ENCODE data around the gene RAB8B.

RAB8B gene

DNA sequence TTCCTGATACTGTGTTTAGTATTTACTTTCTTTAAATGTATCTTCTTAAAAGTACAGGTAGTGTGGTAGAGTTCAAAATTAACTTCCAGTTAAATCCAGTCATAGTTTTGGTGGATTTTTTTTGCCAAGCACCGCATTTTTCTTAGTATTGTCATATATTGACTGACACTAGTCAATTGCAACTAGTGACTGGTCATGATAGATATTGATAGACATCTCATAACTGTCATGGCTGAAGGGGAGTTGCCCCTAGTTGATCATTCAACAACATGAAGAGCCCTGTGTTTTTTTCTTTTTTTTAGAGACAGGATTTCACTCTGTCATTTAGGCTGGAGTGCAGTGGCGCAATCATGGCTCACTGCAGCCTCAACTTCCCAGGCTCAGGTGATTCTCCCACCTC is 22.1 kb downstream of the RAB8B start (continued):
- no peak for TF ChIP-seq ZNF76 (tag by site-specific recombination; IDR thresholded peaks at IDR 0.05; ENCODE audit: borderline replicate concordance, low read depth)

DNA sequence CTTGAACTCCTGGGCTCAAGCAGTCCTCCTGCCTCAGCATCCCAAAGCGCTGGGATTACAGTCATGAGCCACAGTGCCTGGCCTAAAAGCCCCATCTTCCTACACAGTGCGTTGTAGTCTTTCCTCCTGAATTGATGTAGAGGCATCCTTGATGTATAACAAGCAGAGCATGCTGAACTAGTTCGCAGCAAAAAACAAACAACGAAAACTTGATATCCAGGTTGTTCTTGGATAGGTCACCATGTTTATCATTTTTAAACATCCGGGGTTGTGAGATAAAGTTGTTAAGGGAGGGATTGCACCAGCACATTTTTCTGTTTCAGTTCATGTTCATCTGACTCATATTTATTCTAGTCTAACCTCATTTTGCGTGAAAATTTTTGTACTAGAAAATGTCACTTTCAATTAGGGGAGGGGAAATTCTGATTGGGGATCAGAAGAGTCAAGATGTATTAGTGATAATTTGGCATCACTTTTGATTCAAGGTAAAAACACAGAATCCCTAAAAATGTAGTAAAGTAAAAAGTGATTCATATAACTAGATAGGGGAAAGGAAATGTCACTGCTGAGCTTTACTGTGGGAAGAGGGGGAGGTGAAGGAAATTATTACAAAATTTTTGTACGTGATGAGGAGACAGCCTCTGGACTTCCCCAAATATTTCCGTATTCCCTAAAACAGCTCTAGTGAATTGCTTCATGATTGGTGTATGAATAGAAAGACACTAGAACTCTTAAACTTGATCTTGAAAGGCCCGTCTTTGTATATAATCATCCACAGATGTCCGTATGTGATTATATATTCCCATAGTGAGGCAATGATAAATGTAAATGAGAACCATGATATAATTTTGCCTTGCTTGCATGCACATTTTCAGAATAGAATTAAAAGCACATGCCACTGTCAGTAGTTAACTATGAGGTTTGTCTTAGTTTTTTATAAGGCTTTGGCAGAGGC is 22.9 kb downstream of the RAB8B start:
- TF ChIP-seq MZF1 (tag by site-specific recombination; IDR thresholded peaks at IDR 0.05; ENCODE audit: borderline replicate concordance) (no peak), ZNF777 (tag by site-specific recombination; IDR thresholded peaks at IDR 0.05; ENCODE audit: borderline replicate concordance) (no peak), ZIC2 (tag by site-specific recombination; IDR thresholded peaks at IDR 0.05) (no peak), ZNF658 (tag by site-specific recombination; IDR thresholded peaks at IDR 0.05) (no peak), ZNF366 (tag by site-specific recombination; conservative IDR thresholded peaks at IDR 0.05) (no peak), ZNF776 (tag by site-specific recombination; IDR thresholded peaks at IDR 0.05; ENCODE audit: borderline replicate concordance) (no peak), ZSCAN16 (tag by site-specific recombination; IDR thresholded peaks at IDR 0.05) (no peak)
- TF ChIP-seq, protein P1, sequence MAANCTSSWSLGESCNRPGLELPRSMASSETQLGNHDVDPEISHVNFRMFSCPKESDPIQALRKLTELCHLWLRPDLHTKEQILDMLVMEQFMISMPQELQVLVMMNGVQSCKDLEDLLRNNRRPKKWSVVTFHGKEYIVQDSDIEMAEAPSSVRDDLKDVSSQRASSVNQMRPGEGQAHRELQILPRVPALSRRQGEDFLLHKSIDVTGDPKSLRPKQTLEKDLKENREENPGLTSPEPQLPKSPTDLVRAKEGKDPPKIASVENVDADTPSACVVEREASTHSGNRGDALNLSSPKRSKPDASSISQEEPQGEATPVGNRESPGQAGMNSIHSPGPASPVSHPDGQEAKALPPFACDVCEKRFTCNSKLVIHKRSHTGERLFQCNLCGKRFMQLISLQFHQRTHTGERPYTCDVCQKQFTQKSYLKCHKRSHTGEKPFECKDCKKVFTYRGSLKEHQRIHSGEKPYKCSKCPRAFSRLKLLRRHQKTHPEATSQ (tag by site-specific recombination; IDR thresholded peaks at IDR 0.05): no peak
- TF ChIP-seq, protein P2, sequence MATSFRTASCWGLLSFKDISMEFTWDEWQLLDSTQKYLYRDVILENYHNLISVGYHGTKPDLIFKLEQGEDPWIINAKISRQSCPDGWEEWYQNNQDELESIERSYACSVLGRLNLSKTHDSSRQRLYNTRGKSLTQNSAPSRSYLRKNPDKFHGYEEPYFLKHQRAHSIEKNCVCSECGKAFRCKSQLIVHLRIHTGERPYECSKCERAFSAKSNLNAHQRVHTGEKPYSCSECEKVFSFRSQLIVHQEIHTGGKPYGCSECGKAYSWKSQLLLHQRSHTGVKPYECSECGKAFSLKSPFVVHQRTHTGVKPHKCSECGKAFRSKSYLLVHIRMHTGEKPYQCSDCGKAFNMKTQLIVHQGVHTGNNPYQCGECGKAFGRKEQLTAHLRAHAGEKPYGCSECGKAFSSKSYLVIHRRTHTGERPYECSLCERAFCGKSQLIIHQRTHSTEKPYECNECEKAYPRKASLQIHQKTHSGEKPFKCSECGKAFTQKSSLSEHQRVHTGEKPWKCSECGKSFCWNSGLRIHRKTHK (tag by site-specific recombination; IDR thresholded peaks at IDR 0.05): no peak
- TF ChIP-seq, protein P3, sequence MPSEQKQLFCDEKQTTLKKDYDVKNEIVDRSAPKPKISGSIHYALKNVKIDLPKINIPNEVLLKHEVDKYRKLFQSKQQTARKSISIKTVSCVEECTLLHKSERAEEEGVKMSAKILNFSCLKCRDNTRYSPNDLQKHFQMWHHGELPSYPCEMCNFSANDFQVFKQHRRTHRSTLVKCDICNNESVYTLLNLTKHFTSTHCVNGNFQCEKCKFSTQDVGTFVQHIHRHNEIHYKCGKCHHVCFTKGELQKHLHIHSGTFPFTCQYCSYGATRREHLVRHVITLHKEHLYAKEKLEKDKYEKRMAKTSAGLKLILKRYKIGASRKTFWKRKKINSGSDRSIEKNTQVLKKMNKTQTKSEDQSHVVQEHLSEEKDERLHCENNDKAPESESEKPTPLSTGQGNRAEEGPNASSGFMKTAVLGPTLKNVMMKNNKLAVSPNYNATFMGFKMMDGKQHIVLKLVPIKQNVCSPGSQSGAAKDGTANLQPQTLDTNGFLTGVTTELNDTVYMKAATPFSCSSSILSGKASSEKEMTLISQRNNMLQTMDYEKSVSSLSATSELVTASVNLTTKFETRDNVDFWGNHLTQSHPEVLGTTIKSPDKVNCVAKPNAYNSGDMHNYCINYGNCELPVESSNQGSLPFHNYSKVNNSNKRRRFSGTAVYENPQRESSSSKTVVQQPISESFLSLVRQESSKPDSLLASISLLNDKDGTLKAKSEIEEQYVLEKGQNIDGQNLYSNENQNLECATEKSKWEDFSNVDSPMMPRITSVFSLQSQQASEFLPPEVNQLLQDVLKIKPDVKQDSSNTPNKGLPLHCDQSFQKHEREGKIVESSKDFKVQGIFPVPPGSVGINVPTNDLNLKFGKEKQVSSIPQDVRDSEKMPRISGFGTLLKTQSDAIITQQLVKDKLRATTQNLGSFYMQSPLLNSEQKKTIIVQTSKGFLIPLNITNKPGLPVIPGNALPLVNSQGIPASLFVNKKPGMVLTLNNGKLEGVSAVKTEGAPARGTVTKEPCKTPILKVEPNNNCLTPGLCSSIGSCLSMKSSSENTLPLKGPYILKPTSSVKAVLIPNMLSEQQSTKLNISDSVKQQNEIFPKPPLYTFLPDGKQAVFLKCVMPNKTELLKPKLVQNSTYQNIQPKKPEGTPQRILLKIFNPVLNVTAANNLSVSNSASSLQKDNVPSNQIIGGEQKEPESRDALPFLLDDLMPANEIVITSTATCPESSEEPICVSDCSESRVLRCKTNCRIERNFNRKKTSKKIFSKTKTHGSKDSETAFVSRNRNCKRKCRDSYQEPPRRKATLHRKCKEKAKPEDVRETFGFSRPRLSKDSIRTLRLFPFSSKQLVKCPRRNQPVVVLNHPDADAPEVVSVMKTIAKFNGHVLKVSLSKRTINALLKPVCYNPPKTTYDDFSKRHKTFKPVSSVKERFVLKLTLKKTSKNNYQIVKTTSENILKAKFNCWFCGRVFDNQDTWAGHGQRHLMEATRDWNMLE (tag by site-specific recombination; conservative IDR thresholded peaks at IDR 0.05; ENCODE audit: low read depth): no peak
- H3K4me3 ChIP-seq (ENCODE audit: low read depth, low read length): no peak overlapping the region
- ChIA-PET CTCF (interaction anchor here (0.7 kb wide), 1 partner anchor 359 kb away, joined by 6 read pairs; no protein-coding TSS in a partner anchor), POLR2A (no interaction called here)
- H3K27ac ChIP-seq (ENCODE audit: extremely low read depth, low read depth, low read length): no peak overlapping the region; the same call in 1 of the 2 replicates
- H3K36me3 ChIP-seq (ENCODE audit: control insufficient read depth in 2 of 2, insufficient read depth in 1 of 2, low read length in 2 of 2): no peaks in the 10 kb centered on the region
- no peaks in the 10 kb centered on the region for H3K9me3 ChIP-seq (ENCODE audit: control insufficient read depth, insufficient read depth, low read depth, low read length)
- H3K4me1 ChIP-seq (ENCODE audit: control insufficient read depth, insufficient read depth, low read length): peaks cover 4% of the 10 kb centered on the region

DNA sequence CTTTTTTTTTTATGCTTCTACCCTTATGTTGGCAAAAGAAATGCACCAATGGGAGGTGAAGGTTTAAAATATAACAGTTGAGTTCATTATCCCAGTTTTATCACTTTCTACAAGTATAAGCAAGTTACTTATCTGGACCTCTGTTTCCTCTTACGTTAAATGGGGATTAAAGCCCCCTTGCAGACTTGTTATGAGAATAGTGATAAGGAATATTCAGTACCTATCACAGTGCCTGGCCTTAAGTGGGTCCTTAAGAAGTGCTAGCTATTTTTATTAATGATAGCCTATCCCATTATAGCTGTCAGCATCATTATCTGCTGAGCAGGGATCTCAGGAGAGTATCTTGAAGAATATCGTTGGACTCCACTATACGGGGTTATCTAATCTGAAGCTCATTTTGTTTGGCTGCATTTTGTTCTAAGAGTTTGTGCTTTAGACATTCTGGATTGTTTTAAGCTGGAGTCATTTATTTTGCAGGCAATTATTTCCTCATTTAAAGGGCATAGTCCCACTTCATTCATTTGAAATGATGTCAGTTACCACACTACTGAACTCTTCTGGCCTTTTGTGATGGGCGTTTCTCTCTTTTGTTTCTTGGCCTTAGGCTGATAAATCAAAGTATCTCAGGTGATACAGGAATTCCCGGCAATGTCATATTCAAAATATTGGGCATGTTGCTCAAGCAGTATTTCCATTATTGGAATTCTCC is 28.8 kb downstream of the RAB8B start:
- ChIA-PET POLR2A (interaction anchor here (0.5 to 0.7 kb wide), 2 partner anchors 389 to 397 kb away, joined by 3 to 5 read pairs; no protein-coding TSS in a partner anchor), CTCF (interaction anchor here (0.7 kb wide), 3 partner anchors 12 to 184 kb away, joined by 3 to 4 read pairs (median 3); no protein-coding TSS in a partner anchor)
- Histone ChIP-seq H3K4me3 (ENCODE audit: low read depth, low read length) (no peak overlapping the region), H3K9me3 (ENCODE audit: control insufficient read depth, insufficient read depth, low read depth, low read length) (no peaks in the 10 kb centered on the region), H3K27ac (ENCODE audit: extremely low read depth, low read depth, low read length) (no peak overlapping the region; the same call in 1 of the 2 replicates), H3K36me3 (ENCODE audit: control insufficient read depth in 2 of 2, insufficient read depth in 1 of 2, low read length in 2 of 2) (no peaks in the 10 kb centered on the region), H3K4me1 (ENCODE audit: control insufficient read depth, insufficient read depth, low read length) (peaks cover 5% of the 10 kb centered on the region; the same call in 1 of the 2 replicates)
- TF ChIP-seq, protein P4, sequence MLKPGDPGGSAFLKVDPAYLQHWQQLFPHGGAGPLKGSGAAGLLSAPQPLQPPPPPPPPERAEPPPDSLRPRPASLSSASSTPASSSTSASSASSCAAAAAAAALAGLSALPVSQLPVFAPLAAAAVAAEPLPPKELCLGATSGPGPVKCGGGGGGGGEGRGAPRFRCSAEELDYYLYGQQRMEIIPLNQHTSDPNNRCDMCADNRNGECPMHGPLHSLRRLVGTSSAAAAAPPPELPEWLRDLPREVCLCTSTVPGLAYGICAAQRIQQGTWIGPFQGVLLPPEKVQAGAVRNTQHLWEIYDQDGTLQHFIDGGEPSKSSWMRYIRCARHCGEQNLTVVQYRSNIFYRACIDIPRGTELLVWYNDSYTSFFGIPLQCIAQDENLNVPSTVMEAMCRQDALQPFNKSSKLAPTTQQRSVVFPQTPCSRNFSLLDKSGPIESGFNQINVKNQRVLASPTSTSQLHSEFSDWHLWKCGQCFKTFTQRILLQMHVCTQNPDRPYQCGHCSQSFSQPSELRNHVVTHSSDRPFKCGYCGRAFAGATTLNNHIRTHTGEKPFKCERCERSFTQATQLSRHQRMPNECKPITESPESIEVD (tag by site-specific recombination; IDR thresholded peaks at IDR 0.05): no peak
- TF ChIP-seq, protein P5, sequence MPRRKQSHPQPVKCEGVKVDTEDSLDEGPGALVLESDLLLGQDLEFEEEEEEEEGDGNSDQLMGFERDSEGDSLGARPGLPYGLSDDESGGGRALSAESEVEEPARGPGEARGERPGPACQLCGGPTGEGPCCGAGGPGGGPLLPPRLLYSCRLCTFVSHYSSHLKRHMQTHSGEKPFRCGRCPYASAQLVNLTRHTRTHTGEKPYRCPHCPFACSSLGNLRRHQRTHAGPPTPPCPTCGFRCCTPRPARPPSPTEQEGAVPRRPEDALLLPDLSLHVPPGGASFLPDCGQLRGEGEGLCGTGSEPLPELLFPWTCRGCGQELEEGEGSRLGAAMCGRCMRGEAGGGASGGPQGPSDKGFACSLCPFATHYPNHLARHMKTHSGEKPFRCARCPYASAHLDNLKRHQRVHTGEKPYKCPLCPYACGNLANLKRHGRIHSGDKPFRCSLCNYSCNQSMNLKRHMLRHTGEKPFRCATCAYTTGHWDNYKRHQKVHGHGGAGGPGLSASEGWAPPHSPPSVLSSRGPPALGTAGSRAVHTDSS (tag by site-specific recombination; IDR thresholded peaks at IDR 0.05): no peak
- TF ChIP-seq ZXDB (tag by site-specific recombination; IDR thresholded peaks at IDR 0.05) (peak; percentile 72), OSR2 (tag by site-specific recombination; IDR thresholded peaks at IDR 0.05) (peak; percentile 36; the same call in 1 of the 2 replicates), ZBTB21 (tag by site-specific recombination; IDR thresholded peaks at IDR 0.05) (no peak), ZNF138 (tag by site-specific recombination; IDR thresholded peaks at IDR 0.05; ENCODE audit: borderline replicate concordance) (no peak), ZNF776 (tag by site-specific recombination; IDR thresholded peaks at IDR 0.05; ENCODE audit: borderline replicate concordance) (no peak), ZNF629 (tag by site-specific recombination; IDR thresholded peaks at IDR 0.05) (0 out of 2 replicates have a peak, but pooled peaks have one; percentile 25)
